SKM-1 treated with dmso at 0.1 percent for 144 hours (cell line): ENCODE data around the gene MAN1B1.
A peak's percentile ranks its signal among the peaks of the same experiment; 100 is the strongest.
"Not testable (repeated sequence)": the region's sequence is repeated elsewhere in the genome, so short reads cannot be mapped to it uniquely, and the experiment has no call there.

ENCODE experiments used
- DNase-seq: peaks from one replicate; lab custom pipeline; 2025; ENCODE audit not compliant: unreplicated experiment; lab: John Stamatoyannopoulos, UW

Gene MAN1B1

DNA sequence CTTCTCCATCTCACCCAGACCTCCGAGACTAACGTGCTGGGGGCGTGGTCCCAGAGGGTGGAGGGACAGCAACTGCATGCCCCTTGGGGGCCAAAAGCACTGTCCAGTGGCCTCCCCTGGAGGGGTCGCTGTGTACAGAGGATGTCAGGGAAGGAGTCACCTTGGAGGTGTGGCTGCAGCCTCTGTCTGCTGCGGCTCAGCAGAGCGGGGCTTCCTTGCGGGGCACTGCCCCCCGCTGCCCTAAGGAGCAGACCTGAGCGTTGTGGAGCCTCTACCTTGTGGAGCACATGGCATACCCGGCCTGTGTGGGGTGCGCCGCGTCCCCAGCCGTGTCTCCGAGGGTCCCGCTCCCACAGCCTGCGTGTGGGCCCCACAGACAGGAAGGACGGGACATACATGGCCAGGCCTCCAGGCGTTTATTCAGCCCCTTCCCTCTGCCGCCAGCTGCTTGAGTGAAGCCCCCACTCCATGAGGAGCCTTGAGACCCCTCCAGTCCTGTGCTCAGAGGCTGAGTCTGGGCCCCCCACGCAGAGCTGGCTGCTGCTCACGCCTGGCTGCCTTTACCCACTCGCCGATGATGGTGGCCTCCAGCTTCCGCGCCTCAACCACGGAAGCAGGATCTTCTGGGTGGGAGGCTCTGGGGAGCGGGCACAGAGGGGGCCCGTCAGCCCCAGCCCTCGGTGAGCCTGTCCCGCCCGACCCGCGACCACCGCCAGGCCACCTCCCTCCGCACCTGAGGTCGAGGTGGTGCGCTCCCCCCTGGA is 23.5 kb downstream of the MAN1B1 start:
- DNase-seq = no peak

DNA sequence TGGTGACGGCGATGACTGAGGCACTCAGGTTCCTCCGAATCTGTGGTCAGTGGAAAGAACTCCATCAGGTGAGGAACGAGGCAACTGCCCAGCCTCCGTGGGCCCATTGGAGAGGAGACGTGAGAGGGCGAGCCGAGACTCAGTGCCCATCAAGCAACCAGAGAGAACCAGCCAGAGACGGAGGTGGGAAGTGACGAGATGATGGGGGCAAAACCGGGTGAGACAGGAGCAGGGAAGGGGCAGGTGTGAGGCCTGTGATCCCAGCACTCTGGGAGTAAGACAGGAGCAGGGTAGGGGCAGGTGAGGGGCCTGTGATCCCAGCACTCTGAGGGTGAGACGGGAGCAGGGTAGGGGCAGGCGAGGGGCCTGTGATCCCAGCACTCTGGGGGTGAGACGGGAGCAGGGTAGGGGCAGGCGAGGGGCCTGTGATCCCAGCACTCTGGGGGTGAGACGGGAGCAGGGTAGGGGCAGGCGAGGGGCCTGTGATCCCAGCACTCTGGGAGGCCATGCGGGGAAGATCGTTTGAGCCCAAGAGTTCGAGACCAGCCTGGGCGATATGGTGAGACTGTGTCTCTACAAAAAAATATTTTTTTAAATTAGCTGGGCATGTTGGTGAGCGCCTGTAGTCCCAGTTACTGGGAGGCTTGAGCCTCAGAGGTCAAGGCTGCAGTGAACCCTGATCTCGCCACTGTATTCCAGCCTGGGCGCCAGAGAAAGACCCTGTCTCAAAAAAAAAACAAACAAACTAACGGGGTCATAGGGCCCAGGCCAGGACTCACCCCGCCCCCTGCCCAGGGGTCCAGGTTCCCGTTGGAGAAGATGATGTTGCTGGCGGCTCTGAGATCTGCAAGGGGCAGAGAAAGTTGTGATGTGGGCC is 24.4 kb downstream of the MAN1B1 start:
- no peak for DNase-seq

DNA sequence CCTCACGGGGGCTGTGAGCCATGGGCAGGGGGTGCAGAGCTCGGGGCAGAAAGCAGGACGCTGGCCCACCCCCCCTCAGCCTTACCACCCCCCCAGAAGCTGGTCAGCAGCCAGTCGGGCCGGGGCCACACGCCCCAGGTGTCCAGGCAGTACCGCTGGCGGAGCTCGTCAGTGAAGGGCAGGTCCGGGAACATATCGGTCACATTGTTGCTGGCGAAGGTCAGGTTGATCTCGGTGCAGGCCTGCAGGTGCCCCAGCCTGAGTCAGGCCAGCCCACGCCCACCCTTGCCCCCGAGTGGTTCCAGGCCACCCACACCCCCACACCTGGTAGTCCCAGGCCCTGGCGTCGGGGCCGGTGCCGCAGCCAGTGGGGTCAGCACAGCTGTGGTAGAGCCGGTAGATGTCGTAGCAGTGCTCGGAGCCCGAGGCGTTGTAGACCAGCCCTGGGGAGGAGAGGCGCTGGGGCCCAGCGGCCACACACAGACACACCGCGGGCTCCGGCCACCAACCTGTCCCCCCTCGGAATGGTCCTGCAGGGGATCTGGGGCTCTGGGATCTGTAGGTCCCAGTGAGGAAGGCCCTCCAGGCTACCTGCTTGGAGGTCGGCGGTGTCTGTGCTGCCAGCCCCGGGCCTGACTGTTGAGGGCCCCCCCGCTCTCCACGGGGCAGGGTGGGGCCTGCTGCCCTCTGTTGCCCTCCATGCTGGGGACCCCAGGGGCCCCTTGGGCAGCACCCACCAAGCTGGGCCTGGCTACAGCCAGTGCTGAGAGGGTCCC is 25.2 kb downstream of the MAN1B1 start:
- DNase-seq = no peak

DNA sequence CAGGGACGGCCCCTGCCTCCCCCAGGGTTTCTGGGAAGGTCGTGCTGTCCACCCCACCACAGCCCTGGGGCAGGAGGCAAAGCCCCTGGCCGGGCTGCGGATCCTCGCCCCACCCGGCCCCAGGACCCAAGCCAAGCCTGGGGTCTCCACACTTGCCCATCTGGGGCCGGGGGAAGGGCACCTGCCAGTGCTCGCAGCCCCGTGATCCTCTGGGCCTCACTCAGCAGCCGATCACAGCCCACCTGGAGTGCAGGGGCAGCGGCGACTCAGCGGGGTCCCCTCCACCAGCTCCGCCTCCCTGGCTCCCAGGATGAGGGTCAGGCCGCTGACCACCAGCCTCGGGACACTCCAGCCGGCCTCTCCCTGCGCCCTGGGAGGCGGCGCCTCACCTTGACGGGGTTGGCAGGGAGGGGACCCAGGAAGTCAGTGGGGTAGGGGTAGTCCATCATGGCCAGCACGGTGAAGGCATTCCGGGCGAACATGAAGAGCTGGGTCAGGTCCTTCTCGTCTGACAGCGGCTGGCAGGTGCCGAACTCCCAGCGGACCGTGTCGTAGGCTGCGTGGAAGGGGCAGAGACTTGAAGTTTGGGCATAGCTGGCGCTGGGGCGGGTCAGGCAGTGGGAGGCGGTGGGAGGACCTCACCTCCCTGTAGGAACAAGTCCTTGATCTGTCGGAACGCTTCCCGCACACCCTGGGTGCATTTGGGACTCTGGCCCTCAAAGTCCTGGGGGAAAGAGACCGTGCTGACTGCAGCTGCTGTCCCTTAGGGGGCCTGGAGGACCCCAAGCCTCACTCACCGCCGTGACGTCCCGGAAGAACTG is 26.0 kb downstream of the MAN1B1 start:
- no peak for DNase-seq

DNA sequence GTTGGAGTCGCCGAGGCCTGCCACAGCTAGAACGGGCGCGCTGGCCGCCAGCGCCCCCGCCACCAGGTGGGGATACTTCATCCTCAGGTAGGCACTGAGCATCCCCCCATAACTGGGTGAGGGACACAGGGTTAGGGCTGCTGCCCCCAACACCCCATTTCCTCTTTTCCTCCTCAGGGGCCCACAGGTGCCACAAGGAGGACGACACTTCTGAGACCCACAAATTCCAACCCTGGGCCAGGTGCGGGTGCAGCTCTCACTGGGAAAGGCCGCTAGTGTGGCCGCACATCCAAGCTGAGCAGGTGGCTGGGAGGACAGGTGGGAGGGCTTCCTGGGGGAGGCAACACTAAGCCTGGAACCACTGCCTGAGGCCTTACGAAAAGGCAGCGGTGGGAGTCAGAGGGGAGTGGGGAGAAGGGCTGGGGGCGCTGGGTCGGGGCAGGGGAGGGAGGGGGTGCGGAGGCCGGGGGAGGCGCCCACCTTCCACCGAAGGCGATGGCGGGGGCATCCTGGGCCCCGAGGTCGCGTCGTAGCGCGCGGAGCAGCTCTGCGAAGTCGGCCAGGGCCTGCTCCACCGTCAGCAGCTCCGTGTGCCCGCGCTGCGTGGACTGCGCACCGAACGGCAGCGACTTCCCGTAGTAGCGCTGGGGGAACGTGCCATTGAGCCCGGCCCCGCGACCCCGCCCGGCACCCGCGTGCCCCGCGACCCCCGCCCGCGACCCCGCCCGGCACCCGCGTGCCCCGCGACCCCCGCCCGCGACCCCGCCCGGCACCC is 26.8 kb downstream of the MAN1B1 start:
- DNase-seq = no peak

DNA sequence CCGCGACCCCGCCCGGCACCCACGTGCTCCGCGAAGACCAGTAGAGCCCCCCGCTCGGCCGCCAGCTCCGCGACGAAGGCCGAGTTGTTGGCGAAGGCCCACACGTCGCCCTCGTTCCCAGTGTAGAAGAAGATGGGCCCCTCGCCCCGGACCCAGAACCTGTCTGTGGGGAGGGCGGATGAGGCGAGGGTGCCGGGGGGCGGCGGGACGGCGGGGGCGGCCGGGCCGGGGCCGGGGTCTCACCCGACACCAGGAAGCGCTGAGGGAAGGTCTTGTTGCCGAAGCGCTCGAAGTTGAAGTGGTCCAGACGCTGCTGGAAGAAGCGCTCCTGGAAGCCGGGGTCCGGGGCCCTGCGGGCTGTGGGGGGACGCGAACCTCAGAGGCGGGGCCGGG is 27.4 kb downstream of the MAN1B1 start:
- DNase-seq = no peak

DNA sequence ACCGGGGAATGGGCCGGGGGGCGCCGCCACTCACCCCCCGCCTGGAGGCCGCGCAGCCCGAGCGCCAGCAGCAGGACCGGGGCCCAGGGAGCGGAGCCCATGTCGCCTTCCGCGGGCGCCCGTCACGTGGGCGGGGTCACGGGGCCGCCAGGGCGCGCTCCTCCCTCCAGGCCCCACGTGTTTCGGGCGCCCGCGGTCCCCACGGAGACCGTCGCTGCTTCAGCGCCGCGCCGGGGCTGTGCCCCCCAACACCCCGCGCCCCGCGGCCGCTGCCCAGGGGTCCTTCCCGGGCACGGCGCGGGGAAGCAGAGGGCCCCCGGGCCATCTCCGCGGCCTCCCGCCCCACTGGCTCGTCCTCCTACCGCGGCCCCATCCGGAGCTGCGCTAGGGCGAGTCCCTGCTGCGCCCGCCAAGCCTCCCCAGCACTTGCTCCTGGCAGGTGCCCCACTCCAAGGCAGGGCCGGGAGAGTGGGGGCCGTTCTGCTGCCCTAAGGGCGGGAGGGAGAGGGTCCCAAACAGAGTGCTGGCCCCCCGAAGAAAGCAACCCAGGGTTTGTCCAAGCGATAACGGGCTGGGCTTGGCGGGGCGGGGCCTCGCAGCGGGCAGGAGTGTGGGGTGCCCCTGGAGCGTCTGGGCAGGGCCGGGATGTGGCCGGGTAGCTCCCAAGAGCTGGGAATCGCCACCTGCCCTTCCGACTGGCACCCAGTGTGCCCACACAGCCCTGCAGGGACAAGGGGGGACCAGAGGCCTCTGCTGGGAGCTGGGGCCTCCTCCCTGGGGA is 28.0 kb downstream of the MAN1B1 start, which contains the start of gene DPP7:
Gene DPP7 (minus strand): TSS at position 121 of the 781 bp plus-strand sequence. CDS start 20 bp downstream, at position 101.
- DNase-seq = peak; percentile 51

DNA sequence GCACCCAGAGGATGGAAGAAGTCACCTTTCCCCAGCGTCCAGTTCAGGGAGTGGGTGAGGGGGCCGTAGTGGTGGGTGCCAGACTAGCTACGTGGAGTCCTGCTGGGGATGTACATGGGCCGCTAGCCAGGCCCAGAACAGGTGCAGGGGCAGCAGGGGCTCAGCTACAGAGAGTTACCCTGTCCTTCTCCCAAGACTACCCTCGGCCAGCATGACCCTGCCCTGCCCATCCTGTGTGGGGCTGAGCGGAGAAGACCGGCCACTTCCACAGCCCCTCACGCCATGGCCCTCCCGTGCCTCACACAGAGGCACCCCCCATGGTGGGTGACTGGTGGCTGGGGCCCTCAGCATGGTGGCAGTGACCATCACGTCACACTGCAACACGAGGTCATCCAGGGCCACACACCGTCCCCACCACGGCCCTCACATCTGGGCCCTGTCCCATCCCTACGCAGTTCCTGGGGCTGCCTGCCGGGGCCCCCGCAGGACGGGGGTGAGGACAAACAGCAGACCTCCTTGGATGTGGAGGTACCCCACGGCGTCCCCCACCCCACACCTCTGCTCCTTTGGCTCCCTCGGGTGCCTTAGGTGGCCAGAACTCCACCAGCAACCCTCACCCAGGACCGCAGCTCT is 28.7 kb downstream of the MAN1B1 start:
- no peak for DNase-seq

DNA sequence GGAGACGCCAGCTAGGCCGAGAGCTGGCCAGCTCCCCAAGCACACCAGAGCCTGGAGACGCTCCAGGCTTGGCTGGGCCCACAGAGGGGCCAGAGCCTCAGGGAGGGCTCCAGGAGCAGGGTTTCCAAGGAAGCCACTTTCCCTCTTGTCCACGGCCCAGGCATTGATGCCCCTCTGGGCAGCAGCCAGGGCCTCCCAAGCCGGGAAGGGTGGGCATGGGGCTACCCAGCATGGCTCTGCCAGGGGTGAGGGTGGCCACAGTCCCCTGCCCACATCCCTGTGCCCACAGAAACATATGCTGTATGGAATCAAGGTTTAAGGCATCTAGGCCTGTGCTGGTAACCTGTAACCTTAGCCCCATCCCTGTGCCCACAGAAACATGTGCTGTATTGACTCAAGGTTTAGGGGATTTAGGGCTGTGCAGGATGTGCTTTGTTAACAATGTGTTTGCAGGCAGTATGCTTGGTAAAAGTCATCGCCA is 29.3 kb downstream of the MAN1B1 start:
- DNase-seq = no peak

DNA sequence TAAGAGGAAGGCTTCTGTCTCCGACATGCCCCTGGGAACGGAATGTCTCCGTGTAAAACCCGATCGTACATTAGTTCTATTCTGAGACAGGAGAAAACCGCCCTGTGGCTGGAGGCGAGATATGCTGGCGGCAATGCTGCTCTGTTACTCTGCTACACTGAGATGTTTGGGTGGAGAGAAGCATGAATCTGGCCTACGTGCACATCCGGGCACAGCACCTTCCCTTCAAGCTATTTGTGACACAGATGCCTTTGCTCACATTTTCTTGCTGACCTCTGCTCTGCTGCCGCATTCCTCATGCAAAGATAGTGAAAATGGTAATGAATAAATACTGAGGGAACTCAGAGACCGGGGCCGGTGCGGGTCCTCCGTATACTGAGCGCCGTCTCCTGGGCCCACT is 29.9 kb downstream of the MAN1B1 start:
- DNase-seq = no peak

DNA sequence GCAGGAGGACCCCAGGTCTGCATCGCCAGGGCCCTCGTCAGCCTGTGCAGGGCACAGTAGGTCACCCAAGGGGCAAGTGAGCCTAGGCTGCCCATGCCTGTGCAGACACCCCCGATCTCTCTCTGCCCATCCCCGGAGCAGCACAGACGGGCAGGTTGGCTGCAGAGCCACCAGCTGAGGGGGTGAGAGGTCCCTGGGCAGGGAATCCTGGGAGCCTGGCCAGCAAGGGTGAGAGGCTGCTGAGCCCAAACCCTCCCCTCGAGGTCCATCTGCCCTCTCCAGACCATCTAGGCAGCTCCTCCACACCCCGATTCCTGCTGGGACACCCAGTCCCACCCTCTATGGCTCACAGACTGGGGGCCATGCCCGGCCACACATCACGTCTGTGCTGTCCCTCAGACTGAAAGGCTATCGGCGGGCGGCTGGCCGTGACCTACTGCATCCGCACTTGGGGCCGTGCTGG is 30.5 kb downstream of the MAN1B1 start:
- DNase-seq = no peak

DNA sequence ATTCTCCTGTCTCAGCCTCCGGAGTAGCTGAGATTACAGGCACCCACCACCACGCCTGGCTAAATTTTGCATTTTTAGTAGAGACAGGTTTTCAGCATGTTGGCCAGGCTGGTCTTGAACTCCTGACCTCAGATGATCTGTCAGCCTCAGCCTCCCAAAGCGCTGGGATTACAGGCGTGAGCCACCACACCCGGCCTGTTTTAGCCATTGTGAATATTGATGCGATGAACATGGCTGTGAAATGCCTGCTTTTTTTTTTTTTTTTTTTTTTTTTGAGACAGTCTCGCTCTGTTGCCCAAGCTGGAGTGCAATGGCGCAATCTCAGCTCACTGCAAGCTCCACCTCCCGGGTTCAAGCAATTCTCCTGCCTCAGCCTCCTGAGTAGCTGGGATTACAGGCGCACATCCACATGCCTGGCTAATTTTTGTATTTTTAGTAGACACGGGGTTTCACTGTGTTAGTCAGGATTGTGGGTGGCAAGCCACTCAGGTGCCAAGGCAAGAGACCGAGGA is 31.4 kb downstream of the MAN1B1 start:
- DNase-seq = not testable (repeated sequence)

DNA sequence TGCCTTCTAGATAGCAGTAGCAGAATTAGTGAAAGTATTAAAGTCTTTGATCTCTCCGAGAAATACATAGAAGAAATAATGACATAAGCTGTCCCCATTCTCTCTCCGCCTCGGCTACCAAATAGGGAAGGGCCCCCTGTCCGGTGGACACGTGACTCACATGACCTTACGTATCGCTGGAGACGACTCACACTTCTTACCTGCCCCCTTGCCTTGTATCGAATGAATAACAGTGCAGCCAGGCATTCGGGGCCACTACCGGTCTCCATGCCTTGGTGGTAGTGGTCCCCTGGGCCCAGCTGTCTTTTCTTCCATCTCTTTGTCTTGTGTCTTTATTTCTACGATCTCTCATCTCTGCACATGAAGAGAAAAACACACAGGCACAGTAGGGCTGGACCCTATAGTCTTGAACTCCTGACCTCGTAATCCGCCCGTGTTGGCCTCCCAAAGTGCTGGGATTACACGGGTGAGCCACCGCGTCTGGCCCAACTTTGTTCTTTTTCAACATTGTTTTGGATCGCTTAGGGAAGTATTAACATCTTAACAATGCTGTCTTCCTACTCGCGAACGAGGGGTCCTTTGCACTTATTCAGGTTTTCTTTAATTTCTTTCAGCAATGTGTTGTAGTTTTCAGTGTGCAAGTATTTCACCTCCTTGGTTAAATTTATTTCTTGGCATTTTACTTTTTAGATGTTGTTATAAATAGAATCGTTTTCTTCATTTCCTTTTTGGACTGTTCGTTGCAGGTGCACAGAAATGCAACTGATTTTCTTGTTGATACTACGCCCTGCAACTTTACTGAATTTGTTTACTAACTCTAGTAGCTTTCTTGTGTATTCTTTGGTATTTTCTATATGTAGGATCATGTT is 35.4 kb downstream of the MAN1B1 start:
- DNase-seq = not testable (repeated sequence)

DNA sequence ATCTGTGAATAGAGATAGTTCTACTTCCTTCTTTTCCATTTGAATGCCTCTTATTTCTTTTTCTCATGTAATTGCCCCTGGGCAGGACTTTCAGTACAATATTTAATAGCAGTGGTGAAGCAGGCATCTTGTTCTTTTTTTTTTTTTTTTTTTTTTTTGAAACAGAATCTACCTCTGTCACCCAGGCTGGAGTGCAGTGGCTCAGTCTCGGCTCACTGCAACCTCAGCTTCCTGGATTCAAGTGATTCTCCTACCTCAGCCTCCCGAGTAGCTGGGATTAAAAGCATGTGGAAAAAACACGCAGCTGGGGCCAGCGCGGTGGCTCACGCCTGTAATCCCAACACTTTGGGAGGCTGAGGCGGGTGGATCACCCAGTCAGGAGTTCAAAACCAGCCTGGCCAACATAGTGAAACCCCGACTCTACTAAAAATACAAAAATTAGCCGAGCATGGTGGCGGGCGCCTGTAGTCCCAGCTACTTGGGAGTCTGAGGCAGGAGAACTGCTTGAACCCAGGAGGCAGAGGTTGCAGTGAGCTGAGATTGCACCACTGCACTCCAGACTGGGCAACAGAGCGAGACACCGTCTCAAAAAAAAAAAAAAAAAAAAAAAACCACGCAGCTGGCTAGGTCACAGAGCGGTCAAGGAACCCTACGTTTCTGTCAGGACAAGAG is 36.1 kb downstream of the MAN1B1 start:
- not testable (repeated sequence) for DNase-seq

DNA sequence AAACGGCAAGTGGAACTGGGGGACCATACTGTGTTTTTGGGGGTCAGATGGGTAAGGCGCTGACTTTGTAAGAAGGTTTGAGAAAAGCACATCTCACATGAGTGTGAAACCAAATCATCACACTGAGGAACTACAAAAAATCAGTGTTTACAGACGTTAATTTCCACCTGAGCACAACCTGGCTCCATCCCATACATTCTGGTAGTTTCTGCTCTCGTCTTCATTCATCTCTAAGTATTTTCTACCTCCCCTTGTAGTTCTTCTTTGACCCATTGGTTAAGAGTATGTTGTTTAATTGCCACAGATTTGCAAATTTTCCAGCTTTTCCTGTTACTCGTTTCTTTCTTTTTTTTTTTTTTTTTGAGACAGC is 36.7 kb downstream of the MAN1B1 start:
- DNase-seq = no peak

DNA sequence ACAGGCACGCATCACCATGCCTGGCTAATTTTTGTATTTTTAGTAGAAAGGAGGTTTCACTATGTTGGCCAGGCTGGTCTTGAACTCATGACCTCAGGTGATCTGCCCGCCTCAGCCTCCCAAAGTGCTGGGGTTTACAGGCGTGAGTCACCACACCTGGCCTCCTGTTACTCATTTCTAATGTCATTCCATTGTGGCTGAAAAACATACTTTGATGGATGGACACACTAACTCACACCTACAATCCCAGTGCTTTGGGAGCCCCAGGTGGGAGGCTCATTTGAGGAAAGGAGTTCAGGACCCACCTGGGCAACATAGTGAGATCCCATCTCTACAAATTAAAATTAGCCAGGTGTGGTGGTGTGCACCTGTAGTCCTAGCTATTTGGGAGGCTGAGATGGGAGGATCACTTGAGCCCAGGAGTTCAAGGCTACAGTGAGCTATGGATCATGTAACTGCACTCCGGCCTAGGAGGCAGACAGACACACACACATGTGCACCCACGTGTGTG is 37.2 kb downstream of the MAN1B1 start:
- DNase-seq = not testable (repeated sequence)
